ENCODE results near the gene GTPBP4.

Gene GTPBP4

DNA sequence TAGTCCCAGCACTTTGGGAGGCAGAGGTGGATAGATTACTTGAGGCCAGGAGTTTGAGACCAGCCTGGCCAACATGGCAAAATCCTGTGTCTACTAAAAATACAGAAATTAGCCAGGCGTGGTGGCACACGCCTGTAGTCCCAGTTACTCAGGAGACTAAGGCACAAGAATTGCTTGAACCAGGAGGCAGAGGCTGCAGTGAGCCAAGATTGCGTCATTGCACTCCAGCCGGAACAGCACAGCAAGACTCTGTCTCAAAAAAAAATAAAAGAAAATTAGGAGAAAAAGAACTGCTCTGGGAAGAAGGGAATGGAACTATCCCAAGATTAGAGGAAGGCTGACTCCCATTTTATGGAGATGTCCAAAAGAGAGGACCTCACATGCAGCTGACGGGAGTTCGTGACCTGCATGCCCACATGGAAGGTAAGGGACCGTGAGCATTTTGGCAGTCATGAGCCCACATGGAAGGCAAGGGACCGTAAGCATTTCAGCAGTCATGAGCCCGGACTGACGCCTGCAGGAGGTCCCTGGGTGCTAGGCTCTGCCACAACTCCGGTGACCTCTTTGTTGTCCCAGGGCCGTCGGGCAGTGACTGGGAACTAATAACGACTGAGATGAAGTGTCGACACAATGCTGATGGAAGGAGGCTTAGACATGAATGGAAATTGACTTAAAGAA is 18.6 kb upstream of the GTPBP4 start:
- TF ChIP-seq, protein P1, sequence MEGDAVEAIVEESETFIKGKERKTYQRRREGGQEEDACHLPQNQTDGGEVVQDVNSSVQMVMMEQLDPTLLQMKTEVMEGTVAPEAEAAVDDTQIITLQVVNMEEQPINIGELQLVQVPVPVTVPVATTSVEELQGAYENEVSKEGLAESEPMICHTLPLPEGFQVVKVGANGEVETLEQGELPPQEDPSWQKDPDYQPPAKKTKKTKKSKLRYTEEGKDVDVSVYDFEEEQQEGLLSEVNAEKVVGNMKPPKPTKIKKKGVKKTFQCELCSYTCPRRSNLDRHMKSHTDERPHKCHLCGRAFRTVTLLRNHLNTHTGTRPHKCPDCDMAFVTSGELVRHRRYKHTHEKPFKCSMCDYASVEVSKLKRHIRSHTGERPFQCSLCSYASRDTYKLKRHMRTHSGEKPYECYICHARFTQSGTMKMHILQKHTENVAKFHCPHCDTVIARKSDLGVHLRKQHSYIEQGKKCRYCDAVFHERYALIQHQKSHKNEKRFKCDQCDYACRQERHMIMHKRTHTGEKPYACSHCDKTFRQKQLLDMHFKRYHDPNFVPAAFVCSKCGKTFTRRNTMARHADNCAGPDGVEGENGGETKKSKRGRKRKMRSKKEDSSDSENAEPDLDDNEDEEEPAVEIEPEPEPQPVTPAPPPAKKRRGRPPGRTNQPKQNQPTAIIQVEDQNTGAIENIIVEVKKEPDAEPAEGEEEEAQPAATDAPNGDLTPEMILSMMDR (IDR thresholded peaks at IDR 0.05): no peak

- TF ChIP-seq, protein P1 (IDR thresholded peaks at IDR 0.05): no peak
Measured at GRCh38 chr10:970311-971149, 17.7 kb upstream of the GTPBP4 start.

- TF ChIP-seq, protein P1 (IDR thresholded peaks at IDR 0.05): no peak
Measured at GRCh38 chr10:971150-971542, 17.1 kb upstream of the GTPBP4 start.

GRCh38 chr10:971613-972012 is 16.6 kb upstream of the GTPBP4 start:
- TF ChIP-seq, protein P1 (IDR thresholded peaks at IDR 0.05): no peak

GRCh38 chr10:972763-973162 is 15.5 kb upstream of the GTPBP4 start:
- TF ChIP-seq, protein P1 (IDR thresholded peaks at IDR 0.05): no peak

GRCh38 chr10:974038-974784 is 14.0 kb upstream of the GTPBP4 start:
- TF ChIP-seq, protein P1 (IDR thresholded peaks at IDR 0.05): no peak

- TF ChIP-seq, protein P1 (IDR thresholded peaks at IDR 0.05): no peak
Measured at GRCh38 chr10:974785-975074, 13.5 kb upstream of the GTPBP4 start.
